HCT116 (cell line): ENCODE measurements around the gene RASA2. TPM values are rescaled to one million over a fixed set of nuclear protein-coding genes. Genes with fewer than 3 reads are reported as not detected.

ENCODE experiments used
- ATAC-seq: fragments of 200-7000 bp; cut with Tn5 transposase; 2 replicates; pipeline ENCODE4 v1.9.1; 2020; ENCODE audit warnings: mild to moderate bottlenecking, moderate library complexity
- BruUV-seq: library from RNA; stranded (reverse); fragments of 400-500 nt; replicated peaks from 2 replicates; lab custom pipeline; 2021; lab: Mats Ljungman, UMichigan
- CTCF ChIA-PET: fragments of 300-600 bp; sonication (Branson Sonifier 250); formaldehyde crosslinking; loops from one replicate; lab custom pipeline; 2021; ENCODE audit warnings: antibody characterized with exemption; lab: Charles Lee
- POLR2A ChIA-PET: fragments of 300-600, 350-600 bp; sonication (Branson Sonifier 250); formaldehyde crosslinking; loops from one replicate; lab custom pipeline; 2021; ENCODE audit warnings: antibody characterized with exemption; lab: Charles Lee
- RAD21 ChIA-PET, 2 experiments: fragments of 300-600 bp; sonication (Branson Sonifier 250); formaldehyde crosslinking; loops; one replicate each; lab custom pipeline; 2023; ENCODE audit warnings: low total read pairs in 2 of 2; ENCODE audit not compliant: uncharacterized antibody in 2 of 2, unreplicated experiment in 2 of 2, low non-redundant PET in 1 of 2; lab: Charles Lee
- DNase-seq: peaks from one replicate; pipeline ENCODE4 v3.0.0-alpha.2; 2010; ENCODE audit warnings: low read depth, low spot score
- H2AFZ ChIP-seq: fragments of 200-600 bp; shearing (Covaris generic), sonication (generic); 2 replicates; pipeline ENCODE4 v1.6.1; 2017; ENCODE audit warnings: low read depth, mixed run types, mixed read lengths, antibody characterized with exemption, low read length; ENCODE audit not compliant: poor library complexity, severe bottlenecking
- H3K27ac ChIP-seq: 2 replicates; pipeline ENCODE4 v1.5.1; 2012; ENCODE audit warnings: low read depth, low read length
- H3K27me3 ChIP-seq: fragments of 200-600 bp; sonication (generic); 2 replicates; pipeline ENCODE4 v1.6.1; 2016; ENCODE audit warnings: mixed run types, low read length, mixed read lengths; ENCODE audit not compliant: insufficient read depth
- H3K36me3 ChIP-seq, 2 experiments: fragments of 200-500 bp in 1 of 2; fragments of 200-600 bp in 1 of 2; sonication (Bioruptor generic) in 1 of 2; sonication (generic) in 1 of 2; 2 replicates each; pipeline versions ENCODE4 v1.5.1 to v1.6.1; 2014 to 2016; ENCODE audit warnings: low read length in 2 of 2, inconsistent platforms in 1 of 2, mixed read lengths in 1 of 2, mixed run types in 1 of 2; ENCODE audit not compliant: insufficient read depth in 2 of 2, control insufficient read depth in 1 of 2
- H3K4me1 ChIP-seq, 2 experiments: fragments of 200-600 bp in 1 of 2; sonication (generic) in 1 of 2; 2 replicates each; pipeline versions ENCODE4 v1.5.1 to v1.6.1; 2012 to 2017; ENCODE audit warnings: low read length in 2 of 2, inconsistent platforms in 1 of 2, mild to moderate bottlenecking in 1 of 2, mixed read lengths in 1 of 2, mixed run types in 1 of 2, moderate library complexity in 1 of 2; ENCODE audit not compliant: insufficient read depth in 2 of 2, control insufficient read depth in 1 of 2
- H3K4me2 ChIP-seq: fragments of 200-600 bp; sonication (generic); 2 replicates; pipeline ENCODE4 v1.6.1; 2017; ENCODE audit warnings: mixed run types, low read length, mixed read lengths
- H3K4me3 ChIP-seq, 2 experiments: fragments of 200-600 bp in 1 of 2; sonication (generic) in 1 of 2; replicated peaks in 1 of 2; 2 replicates each; pipeline ENCODE4 v1.5.1; 2011 to 2016; ENCODE audit warnings: low read length in 2 of 2, control low read depth in 1 of 2, low read depth in 1 of 2, mild to moderate bottlenecking in 1 of 2, mixed read lengths in 1 of 2, mixed run types in 1 of 2
- H3K79me2 ChIP-seq: fragments of 200-600 bp; sonication (generic); 2 replicates; pipeline ENCODE4 v1.6.1; 2017; ENCODE audit warnings: mild to moderate bottlenecking, mixed run types, low read length, moderate library complexity, mixed read lengths; ENCODE audit not compliant: insufficient read depth
- H3K9ac ChIP-seq: fragments of 200-600 bp; sonication (generic); 2 replicates; pipeline ENCODE4 v1.6.1; 2016; ENCODE audit warnings: low read length, mixed read lengths
- H3K9me2 ChIP-seq: fragments of 200-600 bp; sonication (generic), shearing (Covaris generic); 2 replicates; pipeline ENCODE4 v1.6.1; 2017; ENCODE audit warnings: mixed run types, mild to moderate bottlenecking, moderate library complexity; ENCODE audit not compliant: insufficient read depth
- H3K9me3 ChIP-seq, 2 experiments: fragments of 200-500 bp in 1 of 2; fragments of 200-600 bp in 1 of 2; sonication (Bioruptor generic) in 1 of 2; sonication (generic) in 1 of 2; 2 replicates each; pipeline ENCODE4 v1.6.1; 2014 to 2017; ENCODE audit warnings: low read length in 2 of 2, mixed read lengths in 2 of 2, inconsistent platforms in 1 of 2, low read depth in 1 of 2, mild to moderate bottlenecking in 1 of 2, mixed run types in 1 of 2, moderate library complexity in 1 of 2; ENCODE audit not compliant: control insufficient read depth in 1 of 2, insufficient read depth in 1 of 2
- H4K20me1 ChIP-seq: fragments of 200-600 bp; sonication (generic), shearing (Covaris generic); 2 replicates; pipeline ENCODE4 v1.6.1; 2017; ENCODE audit warnings: mixed run types, mild to moderate bottlenecking, moderate library complexity; ENCODE audit not compliant: insufficient read depth
- ATF3 ChIP-seq: IDR thresholded peaks from 2 replicates; pipeline ENCODE4 v1.6.1; 2012
- CEBPB ChIP-seq: IDR thresholded peaks from 2 replicates; pipeline ENCODE4 v1.6.1; 2012; ENCODE audit warnings: low read depth
- EGR1 ChIP-seq: IDR thresholded peaks from 2 replicates; pipeline ENCODE4 v1.6.1; 2012; ENCODE audit warnings: low read depth
- EZH2 ChIP-seq: fragments of 200-600 bp; sonication (generic); IDR thresholded peaks from 2 replicates; pipeline ENCODE4 v1.6.1; 2017; ENCODE audit warnings: antibody characterized with exemption, mixed run types
- JUND ChIP-seq: IDR thresholded peaks from 2 replicates; pipeline ENCODE4 v1.6.1; 2012
- POLR2A ChIP-seq: IDR thresholded peaks from 2 replicates; pipeline ENCODE4 v1.7.0; 2011; ENCODE audit warnings: borderline replicate concordance; ENCODE audit not compliant: insufficient read depth, insufficient read length; ENCODE audit errors: extremely low read depth
- POLR2AphosphoS5 ChIP-seq: IDR thresholded peaks from 2 replicates; pipeline ENCODE4 v1.6.1; 2011; ENCODE audit warnings: mild to moderate bottlenecking, low read depth, low read length, moderate library complexity
- RAD21 ChIP-seq: IDR thresholded peaks from 2 replicates; pipeline ENCODE4 v1.6.1; 2012; ENCODE audit warnings: low read depth, mild to moderate bottlenecking
- REST ChIP-seq: IDR thresholded peaks from 2 replicates; pipeline ENCODE4 v1.6.1; 2012; ENCODE audit warnings: low read depth
- SIN3A ChIP-seq: IDR thresholded peaks from 2 replicates; pipeline ENCODE4 v1.6.1; 2012; ENCODE audit warnings: low read depth
- SP1 ChIP-seq: IDR thresholded peaks from 2 replicates; pipeline ENCODE4 v1.6.1; 2012; ENCODE audit warnings: low read depth
- SRF ChIP-seq: IDR thresholded peaks from 2 replicates; pipeline ENCODE4 v1.6.1; 2012; ENCODE audit warnings: low read depth
- YY1 ChIP-seq: IDR thresholded peaks from 2 replicates; pipeline ENCODE4 v1.6.1; 2011; ENCODE audit warnings: low read length, low read depth, moderate library complexity, mild to moderate bottlenecking; ENCODE audit not compliant: insufficient replicate concordance; ENCODE audit errors: extremely low read depth
- ZBTB33 ChIP-seq: IDR thresholded peaks from 2 replicates; pipeline ENCODE4 v1.6.1; 2011; ENCODE audit warnings: mild to moderate bottlenecking, low read length, moderate library complexity; ENCODE audit not compliant: insufficient replicate concordance; ENCODE audit errors: extremely low read depth
- ZFX ChIP-seq: fragments of 450-650 bp; IDR thresholded peaks from 2 replicates; pipeline ENCODE4 v1.6.1; 2017
- ZNF274 ChIP-seq: fragments of 200-500 bp; sonication (Bioruptor generic); IDR thresholded peaks from 2 replicates; pipeline ENCODE4 v1.6.1; 2014; ENCODE audit warnings: mild to moderate bottlenecking, low read depth, low read length, inconsistent platforms
- intact Hi-C: fragments of 100-400 bp; cut with micrococcal nuclease; formaldehyde crosslinking; loops from 2 replicates; pipeline ENCODE4 v1.10.0; 2022
- total RNA-seq: library from RNA; stranded (reverse); gene quantifications from one replicate; pipeline ENCODE4 v1.2.1, GENCODE V29; 2021; ENCODE audit not compliant: unreplicated experiment

Gene RASA2
- total RNA-seq, 1 experiment from 2014 or later = 12.8 TPM

- CTCF ChIA-PET = no interaction called here
- peaks cover 5 to 10% of the 10 kb centered on the region in 2 experiments; a peak in 3 of 4 replicates for H3K36me3 ChIP-seq
- intact Hi-C loops = no loop called here
- H4K20me1 ChIP-seq = no peaks in the 10 kb centered on the region
- H3K9me2 ChIP-seq = no peaks in the 10 kb centered on the region
- RAD21 ChIA-PET = no interaction called here
- H3K27me3 ChIP-seq = no peaks in the 10 kb centered on the region
- DNase-seq (no peak), ATAC-seq (no peak)
- TF ChIP-seq SIN3A = no peak
- no peak for TF ChIP-seq ZFX
- no peak for TF ChIP-seq POLR2AphosphoS5
- TF ChIP-seq EZH2 = no peak
- no peak for TF ChIP-seq ZNF274
- no peaks in the 10 kb centered on the region for H3K9me3 ChIP-seq
- H3K4me1 ChIP-seq = no peaks in the 10 kb centered on the region
- POLR2A ChIA-PET = no interaction called here
- H3K27ac ChIP-seq = no peak overlapping the region
- no peaks in the 10 kb centered on the region for H3K79me2 ChIP-seq
- H3K4me3 ChIP-seq = no peak overlapping the region
- H3K9ac ChIP-seq = no peak overlapping the region
- no TSS peak for BruUV-seq
- H3K4me2 ChIP-seq = no peak overlapping the region
- H2AFZ ChIP-seq = no peak overlapping the region
Observed at GRCh38 chr3:141610939-141611338, 124.1 kb downstream of the RASA2 start.

GRCh38 chr3:141618103-141618910 lies 131.5 kb downstream of the RASA2 start:
- Histone ChIP-seq H3K4me2 (no peak overlapping the region), H3K4me1 (no peaks in the 10 kb centered on the region), H3K79me2 (no peaks in the 10 kb centered on the region), H3K27me3 (no peaks in the 10 kb centered on the region), H3K4me3 (no peak overlapping the region), H4K20me1 (no peaks in the 10 kb centered on the region), H2AFZ (no peak overlapping the region), H3K9me2 (no peaks in the 10 kb centered on the region), H3K36me3 (no peaks in the 10 kb centered on the region), H3K27ac (no peak overlapping the region), H3K9ac (no peak overlapping the region), H3K9me3 (no peaks in the 10 kb centered on the region)
- no TSS peak for BruUV-seq
- CTCF ChIA-PET = no interaction called here
- POLR2A ChIA-PET = no interaction called here
- RAD21 ChIA-PET = no interaction called here
- intact Hi-C loops = no loop called here
- DNase-seq (no peak), ATAC-seq (no peak)
- no peak for TF ChIP-seq POLR2A
- TF ChIP-seq SP1 = no peak
- TF ChIP-seq YY1 = no peak
- no peak for TF ChIP-seq ZBTB33
- no peak for TF ChIP-seq JUND
- no peak for TF ChIP-seq ATF3
- no peak for TF ChIP-seq RAD21
- no peak for TF ChIP-seq CEBPB
- TF ChIP-seq REST = no peak
- no peak for TF ChIP-seq POLR2AphosphoS5
- no peak for TF ChIP-seq EGR1
- TF ChIP-seq SRF = no peak
